PFSK-1 (cell line): ENCODE results near the gene XCR1.

Experiments
- POLR2AphosphoS5 ChIP-seq: IDR thresholded peaks from 2 replicates; pipeline ENCODE4 v1.6.1; 2012; ENCODE audit warnings: low read depth, mild to moderate bottlenecking, control low read depth, low read length, moderate library complexity
- TF ChIP-seq, protein P1 (sequence below), 2 experiments: IDR thresholded peaks; 2 replicates each; pipeline versions ENCODE4 v1.6.1 to v1.8.0; 2011 to 2012; ENCODE audit warnings: low read depth in 2 of 2, low read length in 2 of 2, control low read depth in 1 of 2, inconsistent platforms in 1 of 2, mild to moderate bottlenecking in 1 of 2, moderate library complexity in 1 of 2; ENCODE audit not compliant: insufficient read depth in 1 of 2

DNA sequence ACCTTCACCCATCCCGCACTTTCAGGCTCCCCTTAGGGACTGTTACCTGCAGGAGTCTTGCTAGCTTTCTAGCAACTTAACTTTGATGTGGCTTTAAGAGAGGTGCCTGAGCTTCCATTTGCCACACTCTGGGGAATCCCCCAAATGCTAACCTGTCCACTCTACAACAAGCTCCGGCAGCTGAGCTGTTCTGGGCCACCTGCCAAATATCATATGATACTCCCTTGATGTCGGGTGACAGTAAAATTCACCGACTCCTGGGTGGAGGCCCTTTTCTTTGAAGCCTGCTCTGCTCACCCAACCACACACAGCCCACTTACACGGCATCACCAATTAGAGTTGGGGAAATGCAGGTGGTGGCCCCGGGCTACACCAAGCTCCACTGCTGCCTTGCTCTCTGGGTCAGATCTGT lies 38.0 kb upstream of the XCR1 start:
- TF ChIP-seq POLR2AphosphoS5 = no peak
- TF ChIP-seq, protein P1, sequence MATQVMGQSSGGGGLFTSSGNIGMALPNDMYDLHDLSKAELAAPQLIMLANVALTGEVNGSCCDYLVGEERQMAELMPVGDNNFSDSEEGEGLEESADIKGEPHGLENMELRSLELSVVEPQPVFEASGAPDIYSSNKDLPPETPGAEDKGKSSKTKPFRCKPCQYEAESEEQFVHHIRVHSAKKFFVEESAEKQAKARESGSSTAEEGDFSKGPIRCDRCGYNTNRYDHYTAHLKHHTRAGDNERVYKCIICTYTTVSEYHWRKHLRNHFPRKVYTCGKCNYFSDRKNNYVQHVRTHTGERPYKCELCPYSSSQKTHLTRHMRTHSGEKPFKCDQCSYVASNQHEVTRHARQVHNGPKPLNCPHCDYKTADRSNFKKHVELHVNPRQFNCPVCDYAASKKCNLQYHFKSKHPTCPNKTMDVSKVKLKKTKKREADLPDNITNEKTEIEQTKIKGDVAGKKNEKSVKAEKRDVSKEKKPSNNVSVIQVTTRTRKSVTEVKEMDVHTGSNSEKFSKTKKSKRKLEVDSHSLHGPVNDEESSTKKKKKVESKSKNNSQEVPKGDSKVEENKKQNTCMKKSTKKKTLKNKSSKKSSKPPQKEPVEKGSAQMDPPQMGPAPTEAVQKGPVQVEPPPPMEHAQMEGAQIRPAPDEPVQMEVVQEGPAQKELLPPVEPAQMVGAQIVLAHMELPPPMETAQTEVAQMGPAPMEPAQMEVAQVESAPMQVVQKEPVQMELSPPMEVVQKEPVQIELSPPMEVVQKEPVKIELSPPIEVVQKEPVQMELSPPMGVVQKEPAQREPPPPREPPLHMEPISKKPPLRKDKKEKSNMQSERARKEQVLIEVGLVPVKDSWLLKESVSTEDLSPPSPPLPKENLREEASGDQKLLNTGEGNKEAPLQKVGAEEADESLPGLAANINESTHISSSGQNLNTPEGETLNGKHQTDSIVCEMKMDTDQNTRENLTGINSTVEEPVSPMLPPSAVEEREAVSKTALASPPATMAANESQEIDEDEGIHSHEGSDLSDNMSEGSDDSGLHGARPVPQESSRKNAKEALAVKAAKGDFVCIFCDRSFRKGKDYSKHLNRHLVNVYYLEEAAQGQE (IDR thresholded peaks at IDR 0.05; ENCODE audit: insufficient read depth in 1 of 2, low read depth in 2 of 2, low read length in 2 of 2) = no peak
